ENCODE measurements around the gene FOXN3. TPM values are rescaled to one million over a fixed set of nuclear protein-coding genes. Genes with fewer than 3 reads are reported as not detected.

The FOXN3 gene
- total and polyA plus RNA-seq, 8 donors, result 43.5 to 80.7 (median 49.1) TPM

DNA sequence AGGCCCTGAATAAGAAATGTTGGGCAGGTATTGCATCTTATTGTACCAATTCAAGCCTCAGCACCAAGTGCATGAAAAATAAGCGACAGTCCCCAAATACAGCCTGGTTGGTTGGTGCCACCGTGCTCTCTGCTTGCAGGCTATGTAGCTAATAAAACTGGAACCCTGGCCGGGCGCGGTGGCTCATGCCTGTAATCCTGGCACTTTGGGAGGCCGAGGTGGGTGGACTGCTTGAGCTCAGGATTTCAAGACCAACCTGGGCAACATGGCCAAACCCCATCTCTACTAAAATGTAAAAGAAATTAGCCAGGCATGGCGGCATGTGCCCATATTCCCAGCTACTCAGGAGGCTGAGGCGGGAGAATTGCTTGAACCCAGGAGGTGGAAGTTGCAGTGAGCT is 25.5 kb downstream of the FOXN3 start:
- H3K27ac ChIP-seq, result no peak overlapping the region
- no peak for ATAC-seq
- intact Hi-C loops (cut with DNase I), result no loop called here

GRCh38 chr14:89391123-89391522 is 25.9 kb downstream of the FOXN3 start:
- no peak overlapping the region for H3K4me3 ChIP-seq
- peaks cover 2 to 35% of the 10 kb centered on the region in 2 donors for H3K4me1 ChIP-seq
- ATAC-seq (no peak), DNase-seq (no peak)
- H3K27me3 ChIP-seq, result no peaks in the 10 kb centered on the region
- H3K27ac ChIP-seq, result no peak overlapping the region
- no peaks in the 10 kb centered on the region for H3K36me3 ChIP-seq
- no peaks in the 10 kb centered on the region for H3K9me3 ChIP-seq
- intact Hi-C loops (cut with DNase I), result no loop called here
- no peak for TF ChIP-seq CTCF (IDR thresholded peaks at IDR 0.05)

More for the DNA sequence above, 25.5 kb downstream of the FOXN3 start:
- Histone ChIP-seq H3K9me3 (no peaks in the 10 kb centered on the region), H3K4me1 (peaks cover 0 to 33% of the 10 kb centered on the region in 2 donors), H3K27me3 (no peaks in the 10 kb centered on the region), H3K4me3 (no peak overlapping the region), H3K36me3 (no peaks in the 10 kb centered on the region)
- TF ChIP-seq CTCF (IDR thresholded peaks at IDR 0.05), result no peak
- DNase-seq, result no peak

- H3K4me3 ChIP-seq, result no peak overlapping the region
- ATAC-seq (no peak), DNase-seq (no peak)
- no peak overlapping the region for H3K27ac ChIP-seq
- H3K36me3 ChIP-seq, result no peaks in the 10 kb centered on the region
- TF ChIP-seq CTCF (IDR thresholded peaks at IDR 0.05), result no peak
- intact Hi-C loops (cut with DNase I), result no loop called here
- no peaks in the 10 kb centered on the region for H3K27me3 ChIP-seq
- H3K4me1 ChIP-seq, result peaks cover 9 to 24% of the 10 kb centered on the region in 2 donors
- no peaks in the 10 kb centered on the region for H3K9me3 ChIP-seq
Observed at GRCh38 chr14:89388853-89389252, 28.2 kb downstream of the FOXN3 start.

GRCh38 chr14:89387922-89388685 is 28.9 kb downstream of the FOXN3 start:
- ATAC-seq (no peak), DNase-seq (no peak)
- Histone ChIP-seq H3K4me3 (no peak overlapping the region), H3K9me3 (no peaks in the 10 kb centered on the region), H3K27ac (no peak overlapping the region), H3K27me3 (no peaks in the 10 kb centered on the region), H3K36me3 (no peaks in the 10 kb centered on the region), H3K4me1 (peaks cover 9 to 24% of the 10 kb centered on the region in 2 donors)
- intact Hi-C loops (cut with DNase I), result no loop called here
- TF ChIP-seq CTCF (IDR thresholded peaks at IDR 0.05), result no peak

- H3K36me3 ChIP-seq, result no peaks in the 10 kb centered on the region
- TF ChIP-seq CTCF (IDR thresholded peaks at IDR 0.05), result no peak
- DNase-seq (no peak), ATAC-seq (peak; percentile 20)
- H3K27me3 ChIP-seq, result no peaks in the 10 kb centered on the region
- intact Hi-C loops (cut with DNase I), result no loop called here
- no peaks in the 10 kb centered on the region for H3K9me3 ChIP-seq
- H3K4me3 ChIP-seq, result no peak overlapping the region
- H3K27ac ChIP-seq, result no peak overlapping the region
- H3K4me1 ChIP-seq, result peaks cover 9 to 28% of the 10 kb centered on the region in 2 donors
Observed at GRCh38 chr14:89386212-89386886, 30.7 kb downstream of the FOXN3 start.

Data from left lung (tissue), 10 donors.